IMR-90 (cell line): ENCODE measurements around the gene EEF1AKMT1.

Source experiments
- POLR2A ChIP-seq: IDR thresholded peaks from 2 replicates; pipeline ENCODE4 v1.6.1; 2012; ENCODE audit warnings: mild to moderate bottlenecking, low read depth, low read length
- TF ChIP-seq, protein P1 (sequence below): conservative IDR thresholded peaks from 2 replicates; pipeline ENCODE4 v1.5.1; 2012; ENCODE audit warnings: mild to moderate bottlenecking, low read depth, low read length, improper control_type of control experiment

DNA sequence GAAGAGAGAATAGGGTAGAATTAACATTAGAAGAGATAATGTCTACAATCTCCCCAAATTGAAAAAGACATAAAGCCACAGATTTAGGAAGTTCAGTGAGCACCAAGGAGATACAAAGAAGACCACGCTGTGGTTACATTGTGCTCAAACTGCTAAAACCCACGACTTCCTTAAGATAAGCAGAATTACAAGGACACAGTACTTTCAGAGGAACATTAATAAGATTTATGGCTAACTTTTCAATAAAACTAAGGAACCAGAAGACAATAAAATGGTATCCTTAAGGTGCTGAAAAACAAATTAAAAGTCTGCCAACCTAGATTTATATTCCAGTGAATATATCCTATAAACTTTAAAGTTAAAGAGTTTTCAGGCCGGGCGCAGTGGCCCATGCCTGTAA is 77.7 kb downstream of the EEF1AKMT1 start:
- no peak for TF ChIP-seq POLR2A
- TF ChIP-seq, protein P1, sequence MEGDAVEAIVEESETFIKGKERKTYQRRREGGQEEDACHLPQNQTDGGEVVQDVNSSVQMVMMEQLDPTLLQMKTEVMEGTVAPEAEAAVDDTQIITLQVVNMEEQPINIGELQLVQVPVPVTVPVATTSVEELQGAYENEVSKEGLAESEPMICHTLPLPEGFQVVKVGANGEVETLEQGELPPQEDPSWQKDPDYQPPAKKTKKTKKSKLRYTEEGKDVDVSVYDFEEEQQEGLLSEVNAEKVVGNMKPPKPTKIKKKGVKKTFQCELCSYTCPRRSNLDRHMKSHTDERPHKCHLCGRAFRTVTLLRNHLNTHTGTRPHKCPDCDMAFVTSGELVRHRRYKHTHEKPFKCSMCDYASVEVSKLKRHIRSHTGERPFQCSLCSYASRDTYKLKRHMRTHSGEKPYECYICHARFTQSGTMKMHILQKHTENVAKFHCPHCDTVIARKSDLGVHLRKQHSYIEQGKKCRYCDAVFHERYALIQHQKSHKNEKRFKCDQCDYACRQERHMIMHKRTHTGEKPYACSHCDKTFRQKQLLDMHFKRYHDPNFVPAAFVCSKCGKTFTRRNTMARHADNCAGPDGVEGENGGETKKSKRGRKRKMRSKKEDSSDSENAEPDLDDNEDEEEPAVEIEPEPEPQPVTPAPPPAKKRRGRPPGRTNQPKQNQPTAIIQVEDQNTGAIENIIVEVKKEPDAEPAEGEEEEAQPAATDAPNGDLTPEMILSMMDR: no peak
